Breast epithelium (tissue), 3 donors: ENCODE data around the gene NAA50.

Source experiments
- CTCF ChIP-seq, 3 donors: fragments of 450-650 bp; IDR thresholded peaks; one replicate each; pipeline ENCODE4 v1.5.1; 2016 to 2017; ENCODE audit warnings: antibody characterized with exemption in 3 of 3, mild to moderate bottlenecking in 3 of 3, moderate library complexity in 3 of 3
- POLR2AphosphoS5 ChIP-seq, 3 donors: sonication (generic); formaldehyde crosslinking; IDR thresholded peaks; one replicate each; pipeline ENCODE4 v1.6.1; 2017; ENCODE audit warnings: antibody characterized with exemption in 3 of 3

DNA sequence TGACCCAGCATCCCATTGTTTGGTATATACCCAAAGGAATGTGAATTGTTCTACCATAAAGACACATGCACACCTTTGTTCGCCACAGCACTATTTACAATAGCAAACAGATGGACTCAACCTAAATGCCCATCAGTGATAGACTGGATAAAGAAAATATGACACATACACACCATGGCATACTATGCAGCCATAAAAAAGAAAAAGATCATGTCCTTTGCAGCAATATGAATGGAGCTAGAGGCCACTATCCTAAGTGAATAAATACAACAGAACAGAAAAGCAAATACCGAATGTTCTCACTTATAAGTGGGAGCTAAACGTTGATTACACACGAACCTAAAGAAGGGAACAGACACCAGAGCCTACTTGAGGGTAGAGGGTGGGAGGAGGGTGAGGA, 38.2 kb downstream of the NAA50 start:
- TF ChIP-seq CTCF (IDR thresholded peaks at IDR 0.05), result no peak
- no peak for TF ChIP-seq POLR2AphosphoS5 (IDR thresholded peaks at IDR 0.05)
